ENCODE measurements around the gene TMCC3.
"Not testable (repeated sequence)": the region's sequence is repeated elsewhere in the genome, so short reads cannot be mapped to it uniquely, and the experiment has no call there.

The TMCC3 gene

GRCh38 chr12:94560431-94561221, 89.7 kb downstream of the TMCC3 start:
- peak; percentile 4 for DNase-seq

GRCh38 chr12:94558612-94559011, 91.7 kb downstream of the TMCC3 start:
- no peak for DNase-seq

- no peak for DNase-seq
These were observed 92.5 kb downstream of the TMCC3 start for GRCh38 chr12:94557746-94558295.

GRCh38 chr12:94555687-94556086, 94.7 kb downstream of the TMCC3 start:
- DNase-seq: no peak

- DNase-seq: no peak
These were observed 96.5 kb downstream of the TMCC3 start for GRCh38 chr12:94553875-94554274.

- no peak for DNase-seq
These were observed 97.2 kb downstream of the TMCC3 start for GRCh38 chr12:94553130-94553519.

GRCh38 chr12:94551810-94552209, 98.5 kb downstream of the TMCC3 start:
- DNase-seq: no peak

GRCh38 chr12:94550964-94551363, 99.4 kb downstream of the TMCC3 start:
- no peak for DNase-seq

- not testable (repeated sequence) for DNase-seq
These were observed 101.5 kb downstream of the TMCC3 start for GRCh38 chr12:94548833-94549232.

GRCh38 chr12:94545935-94546771, 104.2 kb downstream of the TMCC3 start:
- DNase-seq: peak; percentile 54

- DNase-seq: no peak
These were observed 106.0 kb downstream of the TMCC3 start for GRCh38 chr12:94544355-94544754.

- no peak for DNase-seq
These were observed 112.0 kb downstream of the TMCC3 start for GRCh38 chr12:94538318-94538717.

GRCh38 chr12:94536040-94536965, 114.1 kb downstream of the TMCC3 start:
- no peak for DNase-seq

GRCh38 chr12:94535510-94535921, 114.8 kb downstream of the TMCC3 start:
- DNase-seq: no peak

- no peak for DNase-seq
These were observed 115.4 kb downstream of the TMCC3 start for GRCh38 chr12:94534774-94535509.

- no peak for DNase-seq
These were observed 116.1 kb downstream of the TMCC3 start for GRCh38 chr12:94534278-94534677.

GRCh38 chr12:94532490-94533422, 117.6 kb downstream of the TMCC3 start:
- peak; percentile 82 for DNase-seq

- DNase-seq: no peak
These were observed 119.1 kb downstream of the TMCC3 start for GRCh38 chr12:94531196-94531720.

- no peak for DNase-seq
These were observed 124.4 kb downstream of the TMCC3 start for GRCh38 chr12:94525951-94526350.

Measured in kidney glomerular epithelial cell (primary cell).